Stimulated activated naive CD4-positive, alpha-beta T cell treated with Interleukin-2 at 50 U/mL for 16 hours (primary cell): ENCODE data around the gene BCR.
"Not testable (repeated sequence)": the region's sequence is repeated elsewhere in the genome, so short reads cannot be mapped to it uniquely, and the experiment has no call there.

Source experiments
- DNase-seq: peaks from one replicate; lab custom pipeline; 2025; lab: John Stamatoyannopoulos, UW

BCR gene

DNA sequence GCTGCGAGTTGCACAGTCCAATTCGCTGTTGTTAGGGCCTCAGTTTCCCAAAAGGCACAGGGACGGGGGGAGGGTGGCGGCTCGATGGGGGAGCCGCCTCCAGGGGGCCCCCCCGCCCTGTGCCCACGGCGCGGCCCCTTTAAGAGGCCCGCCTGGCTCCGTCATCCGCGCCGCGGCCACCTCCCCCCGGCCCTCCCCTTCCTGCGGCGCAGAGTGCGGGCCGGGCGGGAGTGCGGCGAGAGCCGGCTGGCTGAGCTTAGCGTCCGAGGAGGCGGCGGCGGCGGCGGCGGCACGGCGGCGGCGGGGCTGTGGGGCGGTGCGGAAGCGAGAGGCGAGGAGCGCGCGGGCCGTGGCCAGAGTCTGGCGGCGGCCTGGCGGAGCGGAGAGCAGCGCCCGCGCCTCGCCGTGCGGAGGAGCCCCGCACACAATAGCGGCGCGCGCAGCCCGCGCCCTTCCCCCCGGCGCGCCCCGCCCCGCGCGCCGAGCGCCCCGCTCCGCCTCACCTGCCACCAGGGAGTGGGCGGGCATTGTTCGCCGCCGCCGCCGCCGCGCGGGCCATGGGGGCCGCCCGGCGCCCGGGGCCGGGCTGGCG, at the start of gene BCR:
Gene BCR (plus strand): TSS at position 209 of the 592 bp plus-strand sequence. CDS start 452 bp downstream, outside the sequence.
- peak; percentile 55 for DNase-seq

DNA sequence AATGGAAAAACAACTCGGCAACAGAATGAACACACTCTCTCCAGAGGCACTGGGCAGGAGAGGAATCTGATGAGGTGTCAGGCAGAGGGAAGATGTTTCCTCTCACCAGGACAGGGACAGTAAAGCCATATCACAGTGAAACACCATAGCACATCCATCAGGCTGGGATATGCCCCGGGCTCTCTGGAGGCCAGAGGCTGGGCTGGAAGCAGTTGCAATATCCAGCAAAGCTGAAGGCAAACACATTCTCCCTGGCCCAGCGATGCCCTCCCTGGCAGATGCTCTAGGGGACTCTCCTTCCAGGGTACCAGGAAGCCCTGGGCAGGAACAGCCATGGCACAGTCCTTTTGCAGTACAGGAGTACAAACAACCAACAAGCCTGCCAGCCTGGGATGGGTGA, 49.6 kb upstream of the BCR start:
- no peak for DNase-seq

DNA sequence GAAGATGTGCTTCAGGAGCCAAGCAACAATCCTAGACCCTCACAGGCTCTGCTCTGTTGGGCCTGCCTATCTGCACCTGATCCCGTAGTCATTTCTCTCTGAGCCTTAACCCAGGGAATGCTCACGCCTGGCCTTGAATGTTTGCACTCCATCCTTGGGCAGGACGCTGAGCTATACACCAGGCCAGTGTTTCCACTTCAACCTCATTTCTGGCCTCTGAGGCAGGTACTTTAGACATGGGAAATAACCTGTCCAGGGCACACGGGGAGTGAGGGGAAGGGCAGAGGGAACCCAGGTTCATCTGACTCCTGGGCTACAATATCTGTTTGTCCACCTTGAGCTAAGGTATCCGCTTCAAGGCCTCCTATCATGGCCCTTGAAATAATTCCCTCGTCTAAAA, 48.4 kb upstream of the BCR start:
- no peak for DNase-seq

DNA sequence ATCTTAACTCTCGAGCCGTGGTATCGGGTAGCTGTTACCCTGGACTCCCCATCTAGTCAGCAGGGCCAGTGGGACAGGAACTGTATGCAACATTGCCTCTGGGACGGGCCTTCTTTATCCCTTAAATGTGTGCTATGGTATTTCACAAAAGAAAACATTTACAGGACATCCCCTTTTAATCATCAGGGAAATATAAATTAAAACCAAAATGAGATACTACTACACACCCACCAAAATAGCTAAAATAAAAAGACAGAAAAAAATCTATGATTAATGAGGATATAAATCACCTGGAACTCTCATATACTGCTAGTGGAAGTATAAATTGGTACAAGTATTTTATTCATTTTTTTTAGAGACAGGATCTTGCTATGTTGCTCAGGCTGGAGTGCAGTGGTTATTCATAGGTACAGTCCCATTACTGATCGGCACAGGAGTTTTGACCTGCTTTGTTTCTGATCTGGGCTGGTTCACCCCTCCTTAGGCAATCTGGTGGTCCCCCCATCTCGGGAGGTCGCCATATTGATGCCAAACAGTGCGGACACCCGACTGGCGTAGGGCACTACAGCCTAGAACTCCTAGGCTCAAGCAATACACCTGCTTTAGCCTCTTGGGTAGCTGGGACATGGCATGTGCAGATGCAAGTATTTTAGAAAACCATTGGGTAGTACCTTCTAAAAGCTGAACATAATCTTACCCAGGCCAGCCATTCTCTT, 47.8 kb upstream of the BCR start:
- DNase-seq, result no peak

DNA sequence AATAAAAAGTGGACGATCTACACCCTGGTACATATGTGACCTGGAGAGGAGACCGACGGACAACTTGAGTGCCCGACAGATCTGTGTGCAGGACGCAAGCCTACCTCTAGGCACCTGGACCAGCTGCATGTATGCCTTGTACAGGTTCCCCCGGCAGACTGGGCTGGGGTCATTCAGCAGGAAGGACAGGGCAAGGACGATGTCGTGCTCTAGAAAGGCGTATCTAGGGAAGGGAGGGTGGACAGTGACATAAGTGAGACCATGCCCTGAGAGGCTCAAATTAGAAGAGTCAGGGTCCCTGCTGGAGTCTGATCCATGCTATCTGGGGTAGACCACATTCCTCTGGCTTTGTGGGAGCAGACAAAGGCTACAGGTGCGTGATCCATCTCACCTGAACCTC, 46.4 kb upstream of the BCR start:
- no peak for DNase-seq

DNA sequence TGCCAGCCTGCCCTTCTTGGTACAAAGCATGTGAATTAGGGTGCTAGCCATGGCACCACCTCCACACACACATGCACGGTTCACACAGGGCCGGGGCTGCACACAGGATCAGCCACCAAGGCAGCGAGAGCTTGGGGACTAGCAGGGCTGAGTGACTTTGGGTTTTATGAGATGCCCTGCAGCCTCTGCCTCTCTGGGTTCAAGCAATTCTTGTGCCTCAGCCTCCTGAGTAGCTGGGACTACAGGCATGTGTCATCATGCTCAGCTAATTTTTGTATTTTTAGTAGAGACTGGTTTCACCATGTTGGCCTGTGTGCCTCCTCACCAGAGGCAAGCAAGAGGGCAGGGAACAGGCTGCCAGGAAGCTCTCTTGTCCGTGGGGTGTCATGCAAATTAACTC, 43.3 kb upstream of the BCR start:
- DNase-seq, result not testable (repeated sequence)

DNA sequence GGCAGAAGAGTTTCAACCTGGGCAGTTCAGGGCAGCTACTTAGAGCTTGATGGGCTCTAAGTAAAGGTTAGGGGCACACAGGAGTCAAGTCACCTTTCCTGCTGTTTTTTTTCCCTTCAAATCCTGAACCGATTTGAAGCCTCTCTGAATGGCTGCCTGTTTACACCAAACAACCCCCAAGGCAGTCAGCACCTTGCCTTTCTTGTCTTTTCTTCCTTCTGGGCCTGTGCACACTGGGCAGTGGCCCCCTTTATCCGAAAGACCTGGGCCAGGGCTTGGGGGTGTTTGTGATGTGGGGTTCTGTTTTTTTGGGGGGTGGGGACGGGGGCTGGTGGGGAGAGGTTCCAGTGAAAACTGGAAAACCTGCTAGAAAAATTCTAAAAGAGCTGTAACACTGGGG, 42.8 kb upstream of the BCR start:
- DNase-seq, result no peak

DNA sequence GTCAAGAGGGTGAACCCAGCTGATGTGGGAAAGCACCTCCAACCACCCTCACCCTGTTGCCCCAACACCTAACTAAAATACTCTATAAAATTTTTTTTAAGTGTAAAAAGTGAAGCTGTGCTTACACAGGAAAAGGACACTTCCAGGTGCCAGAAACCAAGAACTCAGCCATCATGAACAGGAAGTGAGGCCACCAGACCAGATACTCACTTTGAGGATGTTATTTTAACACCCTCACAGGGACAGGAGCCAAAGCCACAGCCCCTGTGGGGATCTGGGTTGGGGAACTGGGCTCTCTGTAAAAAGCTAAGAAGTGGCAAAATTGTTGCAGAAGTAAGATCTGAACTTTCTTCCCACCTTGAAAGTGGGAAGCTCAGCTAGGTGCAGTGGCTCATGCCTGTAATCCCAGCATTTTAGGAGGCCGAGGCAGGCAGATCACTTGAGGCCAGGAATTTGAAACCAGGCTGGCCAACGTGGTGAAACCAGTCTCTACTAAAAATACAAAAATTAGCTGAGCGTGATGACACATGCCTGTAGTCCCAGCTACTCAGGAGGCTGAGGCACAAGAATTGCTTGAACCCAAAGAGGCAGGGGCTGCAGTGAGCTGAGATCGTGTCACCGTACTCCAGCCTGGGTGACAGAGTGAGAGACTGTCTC, 42.3 kb upstream of the BCR start:
- DNase-seq, result no peak

DNA sequence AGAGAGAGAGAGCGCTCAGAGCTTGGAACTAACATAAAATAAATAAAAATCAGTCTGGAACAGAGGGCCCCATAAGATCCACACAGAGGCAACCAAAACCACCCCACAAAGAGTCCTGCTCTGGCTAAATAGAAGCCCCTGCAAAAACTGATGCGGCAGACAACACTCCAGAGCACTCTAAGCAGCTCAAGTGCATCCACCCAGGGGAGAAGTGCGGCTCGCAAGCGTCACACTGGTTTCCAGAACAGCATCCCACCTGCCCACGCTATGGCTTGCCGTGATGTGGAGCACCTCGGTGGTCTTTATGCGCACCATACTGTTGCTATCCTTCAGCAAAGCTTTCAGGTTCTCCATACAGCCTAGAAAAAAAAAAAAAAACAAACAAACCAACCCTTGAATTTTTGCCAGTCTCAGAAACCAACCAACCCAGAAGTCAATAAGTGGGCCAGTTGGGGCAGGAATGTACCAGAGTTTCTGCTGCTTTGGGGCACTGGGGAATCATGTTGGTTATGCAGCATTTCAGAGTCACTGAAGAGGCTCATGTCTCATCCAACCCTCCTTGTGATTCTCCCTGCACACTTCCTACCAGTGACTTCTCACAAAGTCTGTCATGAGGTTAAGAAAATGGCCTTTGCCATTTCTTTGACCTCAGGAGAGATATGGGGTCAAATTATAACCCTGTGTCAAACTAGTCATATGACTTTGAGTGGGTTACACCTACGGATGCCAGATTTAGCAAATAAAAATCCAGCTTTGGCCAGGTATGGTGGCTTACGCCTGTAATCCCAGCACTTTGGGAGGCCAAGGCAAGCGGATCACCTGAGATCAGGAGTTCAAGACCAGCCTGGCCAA, 41.5 kb upstream of the BCR start:
- no peak for DNase-seq

DNA sequence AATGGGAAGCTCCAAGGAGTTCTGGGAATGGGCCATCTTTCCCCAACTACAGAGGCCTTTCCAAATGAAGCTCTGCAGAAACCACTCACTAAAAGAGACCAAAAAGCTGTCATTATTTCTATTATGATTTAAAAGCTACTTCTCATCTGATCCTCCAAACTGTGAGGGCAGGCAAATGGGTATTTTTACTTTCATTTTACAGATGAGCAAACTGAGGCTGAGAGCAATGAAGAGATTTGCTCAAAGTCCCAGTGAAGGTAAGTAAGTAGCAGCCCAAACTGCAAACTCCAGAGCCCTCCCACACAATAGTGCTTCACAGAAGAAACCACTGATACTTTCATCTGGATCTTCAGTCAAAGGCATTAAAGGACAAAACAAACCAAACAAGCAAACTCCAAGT, 39.9 kb upstream of the BCR start:
- DNase-seq, result no peak

DNA sequence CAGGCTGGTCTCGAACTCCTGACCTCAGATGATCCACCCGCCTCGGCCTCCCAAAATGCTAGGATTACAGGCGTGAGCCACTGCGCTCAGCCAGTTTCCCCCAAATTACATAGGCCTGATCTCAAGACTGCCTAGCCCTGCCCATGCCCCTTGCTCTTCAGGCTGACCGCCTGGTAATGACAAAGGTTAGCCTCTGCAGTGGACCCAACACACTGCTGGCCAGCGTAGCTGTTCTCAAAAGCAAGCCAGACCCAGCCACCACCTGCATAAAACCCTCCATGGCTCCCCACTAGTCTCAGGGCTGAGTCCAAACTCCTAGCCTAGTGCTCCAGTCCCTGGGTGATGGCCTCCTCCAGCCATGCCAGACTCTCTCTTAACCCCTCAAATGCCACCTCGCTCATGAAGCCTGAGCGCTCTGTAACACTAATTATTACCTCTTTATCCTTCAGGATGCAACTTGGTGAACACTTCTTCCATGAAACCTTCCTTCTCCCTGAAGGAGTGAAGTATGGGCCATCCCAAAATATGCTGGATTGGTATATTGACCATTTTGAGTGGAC, 37.7 kb upstream of the BCR start:
- no peak for DNase-seq

DNA sequence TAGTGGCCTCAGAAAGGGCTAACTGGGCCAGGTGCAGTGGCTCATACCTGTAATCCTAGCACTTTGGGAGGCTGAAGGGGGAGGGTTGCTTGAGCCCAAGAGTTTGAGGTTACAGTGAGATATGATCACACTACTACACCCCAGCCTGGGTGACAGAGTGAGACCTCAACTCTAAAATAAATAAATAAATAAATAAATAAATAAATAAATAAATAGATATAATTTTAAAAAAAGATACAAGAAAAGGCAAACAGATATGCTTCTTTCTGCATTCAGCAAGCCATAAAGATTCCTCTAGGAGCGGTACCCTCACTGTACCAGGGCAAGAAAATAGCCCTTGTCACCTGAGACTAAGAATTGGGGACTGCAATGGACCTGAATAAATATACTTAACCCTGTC, 37.2 kb upstream of the BCR start:
- DNase-seq, result no peak

DNA sequence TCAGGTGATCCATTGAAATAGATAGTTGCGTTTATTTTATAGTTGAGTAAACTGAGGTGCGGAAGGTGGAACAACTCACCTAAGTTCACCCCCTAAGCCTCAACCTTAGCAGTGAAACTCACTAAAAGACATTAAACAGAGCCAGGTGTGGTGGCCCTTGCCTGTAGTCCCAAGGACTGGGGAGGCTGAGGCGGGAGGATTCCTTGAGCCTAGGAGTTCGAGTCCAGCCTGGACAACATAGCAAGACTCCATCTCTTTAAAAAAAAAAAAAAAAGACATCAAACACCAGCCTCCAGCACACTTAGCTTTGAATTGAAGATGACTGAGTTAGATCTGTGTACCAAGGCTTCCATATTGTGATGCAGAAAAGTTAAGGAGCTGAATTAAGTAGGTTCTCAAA, 35.9 kb upstream of the BCR start:
- DNase-seq, result no peak

DNA sequence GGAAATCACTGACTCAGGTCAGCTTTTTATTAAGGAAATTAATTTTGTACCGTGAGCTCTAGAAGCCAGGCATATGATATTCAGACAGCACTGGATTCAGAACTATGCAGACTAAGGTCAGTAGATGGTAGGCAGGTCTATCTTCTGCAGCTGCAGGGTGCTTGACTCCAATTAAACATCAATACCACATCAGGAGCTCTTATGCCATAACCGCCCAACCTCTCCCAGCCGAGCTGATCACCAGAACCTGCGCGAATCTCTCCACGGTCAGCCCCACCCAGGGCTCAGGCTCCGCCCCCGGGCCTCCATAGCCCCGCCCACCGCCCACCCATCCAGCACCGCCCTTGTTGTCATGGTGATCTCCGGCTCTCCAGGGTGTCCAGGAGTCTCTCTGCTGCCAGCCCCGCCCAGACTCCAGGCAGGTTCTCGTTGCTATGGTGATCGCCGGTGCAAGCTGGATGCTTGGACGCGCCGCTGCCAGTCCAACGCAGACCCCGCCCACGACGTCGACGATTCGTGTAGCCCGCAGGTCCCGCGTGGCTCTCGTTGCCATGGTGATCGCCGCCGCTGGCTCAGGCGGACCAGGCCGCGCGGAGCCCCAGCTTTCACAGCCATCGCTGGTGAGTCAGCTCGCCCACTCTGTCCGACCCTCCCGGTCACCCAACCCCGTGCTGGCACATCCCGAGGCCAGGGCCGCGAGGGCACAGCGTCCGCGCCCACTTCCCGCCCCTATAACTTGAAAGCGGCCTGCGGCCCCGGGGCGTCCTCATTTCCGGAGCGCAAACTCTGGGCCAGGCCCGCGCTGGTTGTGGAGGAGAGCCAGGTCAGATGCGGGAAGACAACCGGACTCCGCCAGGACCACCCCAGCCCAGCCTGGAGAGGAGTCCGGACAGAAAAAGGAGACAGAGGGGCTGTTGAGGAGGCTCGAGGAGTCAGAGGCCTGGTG, 35.1 kb upstream of the BCR start, which contains the start of gene RAB36:
Gene RAB36 (plus strand): TSS at position 546 of the 946 bp plus-strand sequence. CDS start 1,140 bp downstream, outside the sequence.
- peak; percentile 88 for DNase-seq

DNA sequence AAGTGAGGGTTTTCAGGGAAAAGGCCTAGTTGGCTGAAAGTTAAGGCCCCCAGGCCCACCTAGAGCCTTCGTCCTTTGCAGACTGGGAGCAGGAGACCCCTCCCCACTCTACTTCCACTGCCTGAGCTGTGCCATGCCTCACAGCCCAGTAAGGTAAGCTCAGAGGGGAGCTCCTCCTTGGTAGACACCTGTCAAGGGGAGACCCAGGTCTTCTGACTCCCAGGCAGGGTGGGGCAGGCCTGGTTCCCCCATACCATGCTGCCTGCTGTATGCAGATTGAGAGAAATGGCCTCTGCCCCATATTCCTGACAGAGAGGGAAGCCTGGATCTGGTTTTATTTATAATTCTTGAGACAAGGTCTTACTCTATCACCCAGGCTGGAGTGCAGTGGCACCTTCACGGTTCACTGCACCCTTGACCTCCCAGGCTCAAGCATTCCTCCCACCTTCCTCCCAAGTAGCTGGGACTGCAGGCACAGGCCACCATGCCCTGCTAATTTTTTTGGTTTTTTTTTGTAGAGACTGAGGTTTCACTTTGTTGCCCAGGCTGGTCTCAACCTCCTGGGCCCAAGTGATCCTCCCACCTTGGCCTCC, 34.3 kb upstream of the BCR start:
- DNase-seq, result no peak

DNA sequence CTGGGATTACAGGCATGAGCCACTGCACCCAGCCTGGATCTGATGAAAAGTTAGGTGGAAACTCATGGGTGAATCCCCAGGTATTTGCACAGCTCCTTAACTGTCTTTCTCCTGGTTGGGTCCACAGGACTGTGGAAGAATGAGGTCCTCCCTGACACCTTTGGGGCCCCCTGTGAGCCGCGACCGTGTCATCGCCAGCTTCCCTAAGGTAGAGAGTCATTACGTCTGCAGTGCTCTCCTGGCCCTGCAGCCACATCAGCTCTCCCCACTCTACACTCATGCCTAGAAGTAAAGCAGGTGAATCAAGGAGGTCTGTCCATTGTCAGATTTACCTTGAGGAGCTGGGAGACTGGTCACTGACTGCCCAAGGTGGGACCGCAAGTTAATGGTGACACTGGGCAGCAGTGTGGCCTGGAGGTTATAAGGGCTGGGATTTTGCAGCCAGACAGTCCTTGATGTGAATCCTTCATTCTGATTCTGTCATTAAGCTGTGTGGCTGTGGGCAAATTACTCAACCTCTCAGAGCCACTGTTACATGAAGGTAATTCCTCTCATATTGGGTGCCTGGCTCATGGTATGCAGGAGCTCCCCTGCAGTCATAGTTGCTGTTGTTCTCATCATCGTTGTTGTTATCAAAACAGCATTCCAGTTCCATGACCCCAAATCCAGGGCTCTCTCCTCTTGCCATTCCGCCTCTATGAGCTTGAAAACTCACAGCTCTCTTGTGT, 33.7 kb upstream of the BCR start:
- DNase-seq, result no peak

DNA sequence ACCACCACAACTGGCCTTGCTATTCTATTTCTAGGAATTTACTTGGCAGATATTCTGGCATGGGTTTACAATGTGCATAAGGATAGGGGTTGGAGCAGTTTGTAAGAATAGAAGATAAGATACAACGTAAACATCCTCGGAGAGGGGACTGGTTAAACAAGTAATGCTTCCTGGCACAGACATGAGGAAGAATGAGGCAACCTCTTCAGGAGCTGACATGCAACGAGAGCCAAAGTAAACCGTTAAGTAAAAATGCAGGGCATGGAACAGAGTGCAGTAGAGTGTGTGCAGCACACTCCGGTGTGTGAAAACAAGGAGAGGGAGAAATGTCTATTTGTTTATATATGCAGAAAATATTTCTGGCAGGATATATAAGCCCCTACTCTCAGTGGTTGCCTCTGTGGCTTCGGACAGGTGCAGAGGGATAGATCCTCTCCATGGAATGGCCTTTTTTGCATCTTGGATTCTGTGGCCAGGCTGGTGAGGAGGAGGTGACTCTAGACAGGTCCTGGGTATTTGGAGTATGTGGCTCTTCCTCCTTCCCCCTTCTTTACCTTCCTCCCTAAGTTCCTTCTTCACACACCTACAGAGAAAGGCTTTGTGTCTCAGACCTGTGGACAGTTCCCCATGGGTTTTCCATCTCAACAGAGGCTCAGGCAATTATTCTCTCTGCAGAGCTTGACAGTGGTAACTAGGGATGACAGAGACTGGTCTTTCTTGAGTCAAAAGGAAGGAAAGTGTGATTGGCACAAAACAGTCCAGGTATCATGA, 32.5 kb upstream of the BCR start:
- no peak for DNase-seq

DNA sequence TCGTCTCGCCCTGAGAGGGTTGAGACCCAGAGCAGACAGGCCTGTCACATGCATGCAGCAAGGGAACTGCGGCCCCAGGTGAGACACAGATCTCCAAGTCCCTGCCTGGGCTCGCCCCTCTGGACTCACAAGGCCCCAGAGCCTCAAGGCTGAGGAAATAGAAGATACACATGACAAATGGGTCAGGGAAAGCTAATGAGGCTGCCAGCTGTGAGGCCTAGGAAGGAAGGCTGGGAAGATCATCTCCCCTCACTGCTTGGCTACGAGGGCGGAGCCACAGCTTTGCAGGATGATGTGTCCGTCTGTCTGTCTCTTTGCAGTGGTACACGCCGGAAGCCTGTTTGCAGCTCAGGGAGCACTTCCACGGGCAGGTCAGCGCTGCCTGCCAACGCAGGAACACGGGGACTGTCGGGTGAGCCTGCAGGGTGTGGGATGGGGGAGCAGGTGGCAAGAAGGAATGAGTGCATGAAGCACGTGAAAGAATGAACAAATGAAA, 30.5 kb upstream of the BCR start:
- DNase-seq, result no peak

DNA sequence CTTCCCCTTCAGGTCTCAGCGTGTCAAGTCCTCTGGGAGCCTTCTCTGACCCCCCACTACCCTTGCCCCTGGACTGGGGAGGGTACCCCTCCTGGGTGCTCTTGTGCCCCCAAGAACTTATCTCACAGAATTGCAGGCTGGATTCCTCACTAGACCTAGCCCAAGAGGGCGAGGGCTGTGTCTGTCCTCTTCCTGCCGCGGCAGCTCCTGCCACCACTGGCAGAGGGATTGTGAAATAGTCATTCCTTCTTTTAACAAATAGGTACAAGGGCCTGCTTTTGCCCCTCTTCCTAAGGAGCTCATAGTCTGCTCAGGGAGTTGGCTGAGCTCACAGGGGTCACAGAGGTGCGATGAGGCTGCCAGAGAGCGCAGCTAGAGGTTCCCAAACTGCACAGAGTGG, 29.5 kb upstream of the BCR start:
- DNase-seq, result no peak
